ENCODE data around the gene BBS2.

The BBS2 gene

GRCh38 chr16:56517206-56517605 is 2.6 kb downstream of the BBS2 start:
- Histone ChIP-seq H3K27ac (ENCODE audit: low read length) (no peak overlapping the region), H3K4me1 (ENCODE audit: control insufficient read depth in 1 of 2, insufficient read depth in 2 of 2, low read length in 2 of 2) (peaks cover 0 to 40% of the 10 kb centered on the region in 2 donors), H3K9me3 (ENCODE audit: control insufficient read depth in 1 of 2, low read length in 2 of 2) (no peaks in the 10 kb centered on the region), H3K4me3 (ENCODE audit: low read depth in 1 of 2, low read length in 2 of 2) (no peak overlapping the region), H3K36me3 (ENCODE audit: control insufficient read depth in 1 of 2, insufficient read depth in 2 of 2, low read length in 2 of 2) (no peaks in the 10 kb centered on the region), H3K27me3 (ENCODE audit: low read depth, low read length) (no peaks in the 10 kb centered on the region)

GRCh38 chr16:56515665-56516064 is 4.2 kb downstream of the BBS2 start:
- H3K27me3 ChIP-seq (ENCODE audit: low read depth, low read length), result no peaks in the 10 kb centered on the region
- peaks cover 0 to 1% of the 10 kb centered on the region in 2 donors for H3K36me3 ChIP-seq (ENCODE audit: control insufficient read depth in 1 of 2, insufficient read depth in 2 of 2, low read length in 2 of 2)
- H3K4me3 ChIP-seq (ENCODE audit: low read depth in 1 of 2, low read length in 2 of 2), result no peak overlapping the region
- no peaks in the 10 kb centered on the region for H3K9me3 ChIP-seq (ENCODE audit: control insufficient read depth in 1 of 2, low read length in 2 of 2)
- H3K4me1 ChIP-seq (ENCODE audit: control insufficient read depth in 1 of 2, insufficient read depth in 2 of 2, low read length in 2 of 2), result peaks cover 0 to 40% of the 10 kb centered on the region in 2 donors
- H3K27ac ChIP-seq (ENCODE audit: low read length), result no peak overlapping the region

- Histone ChIP-seq H3K9me3 (ENCODE audit: control insufficient read depth in 1 of 2, low read length in 2 of 2) (no peaks in the 10 kb centered on the region), H3K4me1 (ENCODE audit: control insufficient read depth in 1 of 2, insufficient read depth in 2 of 2, low read length in 2 of 2) (peaks cover 0 to 34% of the 10 kb centered on the region in 2 donors), H3K4me3 (ENCODE audit: low read depth in 1 of 2, low read length in 2 of 2) (no peak overlapping the region), H3K36me3 (ENCODE audit: control insufficient read depth in 1 of 2, insufficient read depth in 2 of 2, low read length in 2 of 2) (peaks cover 8% of the 10 kb centered on the region in 2 donors), H3K27me3 (ENCODE audit: low read depth, low read length) (no peaks in the 10 kb centered on the region), H3K27ac (ENCODE audit: low read length) (no peak overlapping the region)
Observed at GRCh38 chr16:56514845-56515244, 5.0 kb downstream of the BBS2 start.

DNA sequence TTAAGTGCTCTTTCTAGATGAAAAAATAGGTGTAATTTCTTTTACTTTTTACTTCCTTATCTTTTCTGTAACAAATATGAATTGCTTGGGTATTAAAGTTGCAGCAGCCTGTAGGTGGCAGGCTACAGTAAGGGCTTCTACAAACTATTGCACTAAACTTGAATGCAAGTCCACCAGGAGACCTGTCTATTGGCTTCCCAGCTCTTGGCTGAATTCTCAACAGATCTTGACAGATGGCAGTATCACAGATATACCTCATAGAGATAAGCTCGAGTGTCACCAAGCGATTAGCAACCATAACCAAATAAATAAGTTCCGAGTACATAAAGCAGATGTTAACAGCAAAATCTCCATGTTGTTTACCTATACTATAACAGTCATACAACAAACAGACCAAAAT is 5.9 kb downstream of the BBS2 start:
- Histone ChIP-seq H3K36me3 (ENCODE audit: control insufficient read depth in 1 of 2, insufficient read depth in 2 of 2, low read length in 2 of 2) (peaks cover 10 to 16% of the 10 kb centered on the region in 2 donors), H3K27me3 (ENCODE audit: low read depth, low read length) (no peaks in the 10 kb centered on the region), H3K9me3 (ENCODE audit: control insufficient read depth in 1 of 2, low read length in 2 of 2) (no peaks in the 10 kb centered on the region), H3K4me3 (ENCODE audit: low read depth in 1 of 2, low read length in 2 of 2) (no peak overlapping the region), H3K27ac (ENCODE audit: low read length) (no peak overlapping the region), H3K4me1 (ENCODE audit: control insufficient read depth in 1 of 2, insufficient read depth in 2 of 2, low read length in 2 of 2) (peaks cover 0 to 27% of the 10 kb centered on the region in 2 donors)

- Histone ChIP-seq H3K4me1 (ENCODE audit: control insufficient read depth in 1 of 2, insufficient read depth in 2 of 2, low read length in 2 of 2) (peaks cover 0 to 20% of the 10 kb centered on the region in 2 donors), H3K4me3 (ENCODE audit: low read depth in 1 of 2, low read length in 2 of 2) (no peak overlapping the region), H3K27ac (ENCODE audit: low read length) (no peak overlapping the region), H3K9me3 (ENCODE audit: control insufficient read depth in 1 of 2, low read length in 2 of 2) (no peaks in the 10 kb centered on the region), H3K36me3 (ENCODE audit: control insufficient read depth in 1 of 2, insufficient read depth in 2 of 2, low read length in 2 of 2) (peaks cover 14 to 24% of the 10 kb centered on the region in 2 donors), H3K27me3 (ENCODE audit: low read depth, low read length) (no peaks in the 10 kb centered on the region)
Observed at GRCh38 chr16:56513091-56513490, 6.7 kb downstream of the BBS2 start.

GRCh38 chr16:56512025-56512424 is 7.8 kb downstream of the BBS2 start:
- H3K4me3 ChIP-seq (ENCODE audit: low read depth in 1 of 2, low read length in 2 of 2), result no peak overlapping the region
- H3K4me1 ChIP-seq (ENCODE audit: control insufficient read depth in 1 of 2, insufficient read depth in 2 of 2, low read length in 2 of 2), result peaks cover 0 to 17% of the 10 kb centered on the region in 2 donors
- H3K27me3 ChIP-seq (ENCODE audit: low read depth, low read length), result no peaks in the 10 kb centered on the region
- peaks cover 16 to 32% of the 10 kb centered on the region in 2 donors for H3K36me3 ChIP-seq (ENCODE audit: control insufficient read depth in 1 of 2, insufficient read depth in 2 of 2, low read length in 2 of 2)
- H3K27ac ChIP-seq (ENCODE audit: low read length), result no peak overlapping the region
- H3K9me3 ChIP-seq (ENCODE audit: control insufficient read depth in 1 of 2, low read length in 2 of 2), result no peaks in the 10 kb centered on the region

GRCh38 chr16:56510544-56510943 is 9.3 kb downstream of the BBS2 start:
- peaks cover 0 to 7% of the 10 kb centered on the region in 2 donors for H3K4me1 ChIP-seq (ENCODE audit: control insufficient read depth in 1 of 2, insufficient read depth in 2 of 2, low read length in 2 of 2)
- H3K36me3 ChIP-seq (ENCODE audit: control insufficient read depth in 1 of 2, insufficient read depth in 2 of 2, low read length in 2 of 2), result peaks cover 16 to 38% of the 10 kb centered on the region in 2 donors
- no peaks in the 10 kb centered on the region for H3K27me3 ChIP-seq (ENCODE audit: low read depth, low read length)
- no peak overlapping the region for H3K4me3 ChIP-seq (ENCODE audit: low read depth in 1 of 2, low read length in 2 of 2)
- H3K9me3 ChIP-seq (ENCODE audit: control insufficient read depth in 1 of 2, low read length in 2 of 2), result no peaks in the 10 kb centered on the region
- no peak overlapping the region for H3K27ac ChIP-seq (ENCODE audit: low read length)

DNA sequence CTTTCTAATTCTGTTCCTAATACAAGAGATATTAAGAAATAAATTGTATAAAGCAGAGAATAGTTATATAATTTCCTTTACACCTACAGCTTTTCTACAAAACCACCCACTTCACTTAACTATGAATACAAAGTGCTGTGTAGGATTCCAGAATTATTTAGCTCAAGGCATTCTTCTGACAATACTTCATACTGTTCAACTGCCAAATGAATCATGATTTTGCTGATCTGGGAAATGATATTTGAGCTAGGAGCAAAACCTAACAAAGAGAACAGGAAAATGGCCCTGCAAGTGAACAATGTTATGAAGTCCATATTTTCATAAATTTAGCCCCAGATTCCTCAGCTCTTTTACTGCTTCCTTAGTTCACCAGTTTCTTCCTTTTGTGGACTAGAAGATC is 12.9 kb downstream of the BBS2 start:
- Histone ChIP-seq H3K4me3 (ENCODE audit: low read depth in 1 of 2, low read length in 2 of 2) (no peak overlapping the region), H3K9me3 (ENCODE audit: control insufficient read depth in 1 of 2, low read length in 2 of 2) (no peaks in the 10 kb centered on the region), H3K4me1 (ENCODE audit: control insufficient read depth in 1 of 2, insufficient read depth in 2 of 2, low read length in 2 of 2) (no peaks in the 10 kb centered on the region), H3K27me3 (ENCODE audit: low read depth, low read length) (no peaks in the 10 kb centered on the region), H3K36me3 (ENCODE audit: control insufficient read depth in 1 of 2, insufficient read depth in 2 of 2, low read length in 2 of 2) (peaks cover 22 to 61% of the 10 kb centered on the region in 2 donors), H3K27ac (ENCODE audit: low read length) (no peak overlapping the region)

GRCh38 chr16:56505181-56505580 is 14.6 kb downstream of the BBS2 start:
- no peaks in the 10 kb centered on the region for H3K27me3 ChIP-seq (ENCODE audit: low read depth, low read length)
- no peak overlapping the region for H3K27ac ChIP-seq (ENCODE audit: low read length)
- H3K36me3 ChIP-seq (ENCODE audit: control insufficient read depth in 1 of 2, insufficient read depth in 2 of 2, low read length in 2 of 2), result peaks cover 27 to 72% of the 10 kb centered on the region in 2 donors
- no peaks in the 10 kb centered on the region for H3K4me1 ChIP-seq (ENCODE audit: control insufficient read depth in 1 of 2, insufficient read depth in 2 of 2, low read length in 2 of 2)
- no peaks in the 10 kb centered on the region for H3K9me3 ChIP-seq (ENCODE audit: control insufficient read depth in 1 of 2, low read length in 2 of 2)
- H3K4me3 ChIP-seq (ENCODE audit: low read depth in 1 of 2, low read length in 2 of 2), result no peak overlapping the region

DNA sequence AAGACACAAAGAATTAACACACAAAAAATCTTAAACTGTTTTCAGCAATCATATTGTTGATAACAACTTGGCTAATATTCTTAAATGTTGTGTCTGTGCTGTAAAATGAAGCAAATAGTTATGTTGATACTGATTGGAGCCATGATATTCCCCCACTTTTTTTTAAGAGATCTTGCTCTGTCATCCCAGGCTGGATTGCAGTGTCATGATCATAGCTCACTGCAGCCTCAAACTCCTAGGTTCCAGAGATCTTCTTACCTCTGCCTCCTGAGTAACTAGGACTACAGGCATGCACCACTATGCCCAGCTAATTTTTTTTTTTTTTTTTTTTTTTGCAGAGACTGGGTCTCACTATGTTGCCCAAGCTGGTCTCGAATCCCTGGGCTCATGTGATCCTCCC is 26.0 kb downstream of the BBS2 start:
- Histone ChIP-seq H3K27me3 (ENCODE audit: low read depth, low read length) (no peaks in the 10 kb centered on the region), H3K27ac (ENCODE audit: low read length) (no peak overlapping the region), H3K4me1 (ENCODE audit: control insufficient read depth in 1 of 2, insufficient read depth in 2 of 2, low read length in 2 of 2) (no peaks in the 10 kb centered on the region), H3K9me3 (ENCODE audit: control insufficient read depth in 1 of 2, low read length in 2 of 2) (no peaks in the 10 kb centered on the region), H3K36me3 (ENCODE audit: control insufficient read depth in 1 of 2, insufficient read depth in 2 of 2, low read length in 2 of 2) (peaks cover 17 to 39% of the 10 kb centered on the region in 2 donors), H3K4me3 (ENCODE audit: low read depth in 1 of 2, low read length in 2 of 2) (no peak overlapping the region)

DNA sequence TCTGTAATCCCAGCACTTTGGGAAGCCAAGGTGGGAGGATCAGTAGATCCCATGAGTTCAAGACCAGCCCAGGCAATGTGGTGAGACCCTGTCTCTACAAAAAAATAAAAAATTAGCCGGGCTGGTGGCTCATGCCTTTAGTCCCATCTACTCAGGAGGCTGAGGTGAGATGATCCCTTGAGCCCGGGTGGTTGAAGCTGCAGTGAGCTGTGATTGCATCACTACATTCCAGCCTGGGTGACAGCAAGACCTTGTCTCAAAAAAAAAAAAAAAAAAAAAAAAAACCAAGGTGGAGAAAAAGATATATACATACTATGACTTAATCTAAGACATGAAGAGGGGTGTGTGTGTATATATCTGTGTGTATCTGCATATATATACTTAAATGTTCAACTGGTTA is 26.7 kb downstream of the BBS2 start:
- no peaks in the 10 kb centered on the region for H3K9me3 ChIP-seq (ENCODE audit: control insufficient read depth in 1 of 2, low read length in 2 of 2)
- H3K4me1 ChIP-seq (ENCODE audit: control insufficient read depth in 1 of 2, insufficient read depth in 2 of 2, low read length in 2 of 2), result no peaks in the 10 kb centered on the region
- H3K27ac ChIP-seq (ENCODE audit: low read length), result no peak overlapping the region
- H3K4me3 ChIP-seq (ENCODE audit: low read depth in 1 of 2, low read length in 2 of 2), result no peak overlapping the region
- H3K36me3 ChIP-seq (ENCODE audit: control insufficient read depth in 1 of 2, insufficient read depth in 2 of 2, low read length in 2 of 2), result peaks cover 10 to 32% of the 10 kb centered on the region in 2 donors
- no peaks in the 10 kb centered on the region for H3K27me3 ChIP-seq (ENCODE audit: low read depth, low read length)

- peaks cover 2 to 19% of the 10 kb centered on the region in 2 donors for H3K36me3 ChIP-seq (ENCODE audit: control insufficient read depth in 1 of 2, insufficient read depth in 2 of 2, low read length in 2 of 2)
- H3K9me3 ChIP-seq (ENCODE audit: control insufficient read depth in 1 of 2, low read length in 2 of 2), result no peaks in the 10 kb centered on the region
- H3K4me1 ChIP-seq (ENCODE audit: control insufficient read depth in 1 of 2, insufficient read depth in 2 of 2, low read length in 2 of 2), result no peaks in the 10 kb centered on the region
- H3K4me3 ChIP-seq (ENCODE audit: low read depth in 1 of 2, low read length in 2 of 2), result no peak overlapping the region
- H3K27ac ChIP-seq (ENCODE audit: low read length), result no peak overlapping the region
- no peaks in the 10 kb centered on the region for H3K27me3 ChIP-seq (ENCODE audit: low read depth, low read length)
Observed at GRCh38 chr16:56491657-56492261, 28.1 kb downstream of the BBS2 start.
